ENCODE measurements around the gene ICAM1. TPM values are rescaled to one million over a fixed set of nuclear protein-coding genes. Genes with fewer than 3 reads are reported as not detected.

ICAM1 gene
- total and polyA plus RNA-seq, 11 donors: 6.0 to 87.6 (median 9.7) TPM

GRCh38 chr19:10262771-10263170 is 8.1 kb upstream of the ICAM1 start:
- intact Hi-C loops (cut with DNase I): no loop called here

GRCh38 chr19:10266706-10267105 is 4.2 kb upstream of the ICAM1 start:
- TF ChIP-seq CTCF (IDR thresholded peaks at IDR 0.05): no peak
- TF ChIP-seq POLR2A (IDR thresholded peaks at IDR 0.05): no peak
- 78 to 82% (median 81%) methylated on average over 7 of the region's 7 CpGs for WGBS, 4 donors
- Histone ChIP-seq H3K36me3 (no peaks in the 10 kb centered on the region), H3K27me3 (peaks cover 0 to 20% (median 3%) of the 10 kb centered on the region in 9 donors), H3K4me3 (no peak overlapping the region), H3K4me1 (peaks cover 0 to 47% (median 15%) of the 10 kb centered on the region in 12 donors), H3K27ac (peak overlapping the region in 5 of 12 donors; percentile 77 to 95 (median 87)), H3K9me3 (no peaks in the 10 kb centered on the region)
- intact Hi-C loops (cut with DNase I): no loop called here
- ATAC-seq (no peak), DNase-seq (no peak)

More at GRCh38 chr19:10262771-10263170, 8.1 kb upstream of the ICAM1 start:
- Histone ChIP-seq H3K9me3 (no peaks in the 10 kb centered on the region), H3K4me1 (peaks cover 0 to 21% (median 9%) of the 10 kb centered on the region in 12 donors), H3K4me3 (no peak overlapping the region), H3K36me3 (peaks cover 0 to 25% (median 16%) of the 10 kb centered on the region in 9 donors), H3K27me3 (no peaks in the 10 kb centered on the region), H3K27ac (no peak overlapping the region)
- no peak for DNase-seq
- 74 to 81% (median 76%) methylated on average over 7 of the region's 7 CpGs for WGBS, 4 donors
- TF ChIP-seq CTCF (IDR thresholded peaks at IDR 0.05): no peak
- no peak for TF ChIP-seq POLR2A (IDR thresholded peaks at IDR 0.05)
- no peak for ATAC-seq

- peak overlapping the region; percentile 60 to 99 (median 86) for H3K27ac ChIP-seq
- peaks cover 0 to 4% (median 0%) of the 10 kb centered on the region in 9 donors for H3K36me3 ChIP-seq
- no peaks in the 10 kb centered on the region for H3K9me3 ChIP-seq
- H3K4me3 ChIP-seq: no peak overlapping the region
- 56 to 66% (median 62%) methylated on average over 6 of the region's 6 CpGs for WGBS, 4 donors
- DNase-seq: peak in 2 of 5 donors; percentile 46 to 69
- intact Hi-C loops (cut with DNase I): loop anchor here in 3 of 10 donors (2.0 kb wide), 2 partner anchors 121 to 123 kb away; no protein-coding TSS in a partner anchor
- H3K4me1 ChIP-seq: peaks cover 0 to 59% (median 17%) of the 10 kb centered on the region in 12 donors
- peak; percentile 13 to 42 (median 33) for ATAC-seq
- TF ChIP-seq CTCF (IDR thresholded peaks at IDR 0.05) (no peak), POLR2A (IDR thresholded peaks at IDR 0.05) (no peak)
- peaks cover 0 to 23% (median 3%) of the 10 kb centered on the region in 9 donors for H3K27me3 ChIP-seq
Observed at GRCh38 chr19:10268071-10268470, 2.8 kb upstream of the ICAM1 start.

GRCh38 chr19:10269333-10270179 is 1.4 kb upstream of the ICAM1 start:
- H3K36me3 ChIP-seq: peaks cover 0 to 9% (median under 1%) of the 10 kb centered on the region in 9 donors
- intact Hi-C loops (cut with DNase I): loop anchor here (1.0 to 5.0 kb wide), 7 partner anchors 63 to 121 kb away; partner anchors contain the start of gene RAVER1 (in 3 of the 10)
- TF ChIP-seq POLR2A (IDR thresholded peaks at IDR 0.05) (no peak), CTCF (IDR thresholded peaks at IDR 0.05) (peak; percentile 94 to 98 (median 96))
- peak overlapping the region; percentile 69 to 99 (median 88) for H3K27ac ChIP-seq
- peaks cover 0 to 23% (median 3%) of the 10 kb centered on the region in 9 donors for H3K27me3 ChIP-seq
- DNase-seq (peak; percentile 87 to 94 (median 90)), ATAC-seq (peak; percentile 79 to 88 (median 84))
- no peaks in the 10 kb centered on the region for H3K9me3 ChIP-seq
- 3 to 5% (median 4%) methylated on average over 44 to 59 of the region's 59 CpGs for WGBS, 4 donors
- H3K4me1 ChIP-seq: peaks cover 0 to 73% (median 17%) of the 10 kb centered on the region in 12 donors
- peak overlapping the region; percentile 19 to 78 (median 60) for H3K4me3 ChIP-seq

Data from heart left ventricle (tissue), 16 donors.